Cardiac fibroblast (primary cell): ENCODE measurements around the gene CDKN1C.

ENCODE experiments used
- DNase-seq, 2 donors: peaks; one replicate each; pipeline versions ENCODE4 v3.0.0 to v3.0.0-alpha.2; 2010; ENCODE audit warnings: low read depth in 2 of 2
- H3K4me3 ChIP-seq, 2 donors: replicated peaks in 1 of 2; 1 replicate in 1 of 2; 2 replicates in 1 of 2; pipeline ENCODE4 v1.5.1; 2011; ENCODE audit warnings: low read depth in 2 of 2, low read length in 2 of 2, mild to moderate bottlenecking in 2 of 2, moderate library complexity in 1 of 2
- CTCF ChIP-seq: IDR thresholded peaks from one replicate; pipeline ENCODE4 v1.5.1; 2011; ENCODE audit warnings: low read depth, mild to moderate bottlenecking, low read length, inconsistent platforms

CDKN1C gene

GRCh38 chr11:2882396-2883110 lies 3.0 kb downstream of the CDKN1C start:
- TF ChIP-seq CTCF = no peak
- peak overlapping the region in 1 of 2 donors; percentile 53 for H3K4me3 ChIP-seq
- DNase-seq = no peak

GRCh38 chr11:2881981-2882375 lies 3.6 kb downstream of the CDKN1C start:
- TF ChIP-seq CTCF = no peak
- H3K4me3 ChIP-seq = no peak overlapping the region
- peak in 1 of 2 donors; percentile 23 for DNase-seq

GRCh38 chr11:2881076-2881980 lies 4.2 kb downstream of the CDKN1C start:
- no peak for TF ChIP-seq CTCF
- H3K4me3 ChIP-seq = no peak overlapping the region
- no peak for DNase-seq

GRCh38 chr11:2880646-2881045 lies 4.9 kb downstream of the CDKN1C start:
- no peak overlapping the region for H3K4me3 ChIP-seq
- no peak for DNase-seq
- TF ChIP-seq CTCF = no peak

- DNase-seq = no peak
- TF ChIP-seq CTCF = no peak
- no peak overlapping the region for H3K4me3 ChIP-seq
These were observed 6.8 kb downstream of the CDKN1C start for GRCh38 chr11:2878782-2879181.

- no peak overlapping the region for H3K4me3 ChIP-seq
- TF ChIP-seq CTCF = no peak
- DNase-seq = peak in 1 of 2 donors; percentile 26
These were observed 8.1 kb downstream of the CDKN1C start for GRCh38 chr11:2877474-2877873.
